Heart left ventricle (tissue), 13 donors: ENCODE measurements around the gene HAUS2.

Experiments
- CTCF ChIP-seq, 12 donors: fragments of 200-600 bp; sonication (generic) in 4 of 12; IDR thresholded peaks; one replicate each; pipeline versions ENCODE4 v1.5.0 to v1.8.0; 2018 to 2022; ENCODE audit warnings: antibody characterized with exemption in 12 of 12, mild to moderate bottlenecking in 5 of 12
- POLR2A ChIP-seq, 2 donors: fragments of 450-650 bp; IDR thresholded peaks; one replicate each; pipeline ENCODE4 v1.6.1; 2017; ENCODE audit warnings: antibody characterized with exemption in 2 of 2, mild to moderate bottlenecking in 2 of 2, moderate library complexity in 2 of 2
- donor health status: ischemic (EF 13 %, LVEDD 7.1; RV severe dilation, severe dysfunction).
- donor health status: DM: no; HTN: yes; CAD: no.
- donor health status: DM: no; HTN: no; CAD: no.
- donor health status: ischemic (EF 25% LVEDD 6.9; RV normal size, moderate dysfunction).
- donor health status: ischemic (EF 25% LVEDD 5.7; RV mildly dilated, moderate dysfunction).
- donor health status: ischemic (EF 35%, LVEDD 5.7; RV mildly dilated, moderate dysfunction).
- donor health status: nonischemic (EF 11% LVEDD 7.7; RV severe dilation, severe dysfunction).
- donor health status: DM: yes; HTN: yes; CAD: no.
- donor health status: PGD.
- donor health status: ischemic (EF 29% LVEDD 5.4; RV normal size, mild dysfunction).
- donor health status: nonischemic (EF 23%, LVEDD 6.1; RV moderate dilation, normal function).

GRCh38 chr15:42510258-42511006, 38.2 kb upstream of the HAUS2 start:
- no peak for TF ChIP-seq CTCF (IDR thresholded peaks at IDR 0.05)
- TF ChIP-seq POLR2A (IDR thresholded peaks at IDR 0.05): no peak
